Ascending aorta (tissue), 2 donors: ENCODE results near the gene HSD17B2. TPM values are rescaled to one million over a fixed set of nuclear protein-coding genes. Genes with fewer than 3 reads are reported as not detected.

ENCODE experiments used
- DNase-seq, 2 donors: peaks; one replicate each; pipeline ENCODE4 v3.0.0-alpha.2; 2019; ENCODE audit warnings: low spot score in 2 of 2
- H3K27ac ChIP-seq, 2 donors: fragments of 200-600 bp; sonication (generic); one replicate each; pipeline ENCODE4 v1.5.1; 2016 to 2017; ENCODE audit warnings: mild to moderate bottlenecking in 1 of 2
- H3K27me3 ChIP-seq: fragments of 200-600 bp; sonication (generic); one replicate; pipeline ENCODE4 v1.5.1; 2017
- H3K36me3 ChIP-seq, 2 donors: fragments of 200-600 bp; sonication (generic); one replicate each; pipeline ENCODE4 v1.5.1; 2016
- H3K4me1 ChIP-seq, 2 donors: fragments of 200-600 bp; sonication (generic); one replicate each; pipeline ENCODE4 v1.5.1; 2016 to 2017; ENCODE audit warnings: mild to moderate bottlenecking in 1 of 2
- H3K4me3 ChIP-seq, 2 donors: fragments of 200-600 bp; sonication (generic); one replicate each; pipeline ENCODE4 v1.5.1; 2016 to 2017; ENCODE audit warnings: mild to moderate bottlenecking in 1 of 2
- H3K9me3 ChIP-seq, 2 donors: fragments of 200-600 bp; sonication (generic); one replicate each; pipeline ENCODE4 v1.5.1; 2016
- intact Hi-C: fragments of 100-400 bp; cut with DNase I; formaldehyde crosslinking; loops from one replicate; pipeline ENCODE4 v1.15.1; 2023
- total RNA-seq: library from RNA; depleted of rRNA; stranded (reverse); fragments of >200 nt; gene quantifications from one replicate; pipeline ENCODE4 v1.1.0, GENCODE V29; 2016
- TF ChIP-seq, protein P1 (sequence below), 3 experiments: fragments of 200-600 bp in 2 of 3; fragments of 450-650 bp in 1 of 3; sonication (generic) in 2 of 3; IDR thresholded peaks; one replicate each; pipeline ENCODE4 v1.5.1; 2016 to 2019; ENCODE audit warnings: antibody characterized with exemption in 3 of 3, mild to moderate bottlenecking in 1 of 3, moderate library complexity in 1 of 3

Gene HSD17B2
- total RNA-seq, 1 donor from 2014 or later, result not detected

- H3K4me3 ChIP-seq, result no peak overlapping the region
- H3K9me3 ChIP-seq, result no peaks in the 10 kb centered on the region
- no peak for DNase-seq
- H3K36me3 ChIP-seq, result peaks cover 0 to 22% of the 10 kb centered on the region in 2 donors
- intact Hi-C loops, result no loop called here
- TF ChIP-seq, protein P1, sequence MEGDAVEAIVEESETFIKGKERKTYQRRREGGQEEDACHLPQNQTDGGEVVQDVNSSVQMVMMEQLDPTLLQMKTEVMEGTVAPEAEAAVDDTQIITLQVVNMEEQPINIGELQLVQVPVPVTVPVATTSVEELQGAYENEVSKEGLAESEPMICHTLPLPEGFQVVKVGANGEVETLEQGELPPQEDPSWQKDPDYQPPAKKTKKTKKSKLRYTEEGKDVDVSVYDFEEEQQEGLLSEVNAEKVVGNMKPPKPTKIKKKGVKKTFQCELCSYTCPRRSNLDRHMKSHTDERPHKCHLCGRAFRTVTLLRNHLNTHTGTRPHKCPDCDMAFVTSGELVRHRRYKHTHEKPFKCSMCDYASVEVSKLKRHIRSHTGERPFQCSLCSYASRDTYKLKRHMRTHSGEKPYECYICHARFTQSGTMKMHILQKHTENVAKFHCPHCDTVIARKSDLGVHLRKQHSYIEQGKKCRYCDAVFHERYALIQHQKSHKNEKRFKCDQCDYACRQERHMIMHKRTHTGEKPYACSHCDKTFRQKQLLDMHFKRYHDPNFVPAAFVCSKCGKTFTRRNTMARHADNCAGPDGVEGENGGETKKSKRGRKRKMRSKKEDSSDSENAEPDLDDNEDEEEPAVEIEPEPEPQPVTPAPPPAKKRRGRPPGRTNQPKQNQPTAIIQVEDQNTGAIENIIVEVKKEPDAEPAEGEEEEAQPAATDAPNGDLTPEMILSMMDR (IDR thresholded peaks at IDR 0.05), result no peak
- H3K27me3 ChIP-seq, result no peaks in the 10 kb centered on the region
- no peak overlapping the region for H3K27ac ChIP-seq
- no peaks in the 10 kb centered on the region for H3K4me1 ChIP-seq
These were observed 111.5 kb downstream of the HSD17B2 start for GRCh38 chr16:82146556-82146955.

DNA sequence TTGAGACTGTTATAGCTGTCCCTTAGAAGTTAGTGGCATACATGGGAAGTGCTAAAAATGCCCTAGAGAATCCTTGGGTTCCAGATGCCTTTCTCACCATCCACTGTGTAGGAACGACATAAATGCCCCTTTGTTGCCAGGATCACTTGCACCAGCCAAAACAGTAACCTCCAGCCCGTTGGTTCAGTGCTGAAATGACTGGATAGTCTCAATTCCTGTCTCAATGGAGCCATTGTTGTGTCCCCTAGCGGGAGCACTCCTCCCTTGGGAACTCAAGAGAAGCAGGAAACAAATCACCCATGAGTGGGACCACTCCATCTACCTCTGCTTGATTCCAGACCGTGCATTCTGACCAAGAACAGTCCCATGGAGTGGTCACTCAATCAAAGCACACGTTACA, 111.9 kb downstream of the HSD17B2 start:
- no peak overlapping the region for H3K4me3 ChIP-seq
- no peaks in the 10 kb centered on the region for H3K4me1 ChIP-seq
- TF ChIP-seq, protein P1 (IDR thresholded peaks at IDR 0.05), result no peak
- no peak for DNase-seq
- H3K9me3 ChIP-seq, result no peaks in the 10 kb centered on the region
- intact Hi-C loops, result no loop called here
- H3K27me3 ChIP-seq, result no peaks in the 10 kb centered on the region
- peaks cover 0 to 22% of the 10 kb centered on the region in 2 donors for H3K36me3 ChIP-seq
- H3K27ac ChIP-seq, result no peak overlapping the region

DNA sequence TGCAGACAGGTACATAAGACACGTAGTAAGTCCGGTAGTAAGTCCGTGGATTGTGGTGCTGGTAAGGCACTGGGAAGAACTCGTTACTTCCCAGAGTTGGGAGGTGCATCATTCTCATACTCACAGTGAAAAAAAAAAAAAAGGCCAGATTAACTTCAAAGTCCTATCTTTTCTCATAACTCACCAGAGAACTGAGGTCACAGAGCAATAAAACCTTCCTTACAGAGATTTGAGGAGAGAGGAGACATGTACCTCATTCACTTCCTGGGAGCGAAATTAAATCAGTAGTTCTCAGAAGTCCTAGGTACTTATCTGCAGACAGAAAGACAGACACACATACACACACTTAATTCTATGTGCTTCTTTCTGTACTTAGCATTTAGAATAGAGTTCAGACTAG, 112.5 kb downstream of the HSD17B2 start:
- Histone ChIP-seq H3K36me3 (peaks cover 0 to 22% of the 10 kb centered on the region in 2 donors), H3K27ac (no peak overlapping the region)

More for the DNA sequence above, 112.5 kb downstream of the HSD17B2 start:
- DNase-seq, result no peak
- TF ChIP-seq, protein P1 (IDR thresholded peaks at IDR 0.05), result no peak
- intact Hi-C loops, result no loop called here
- Histone ChIP-seq H3K27me3 (no peaks in the 10 kb centered on the region), H3K4me3 (no peak overlapping the region), H3K9me3 (no peaks in the 10 kb centered on the region), H3K4me1 (no peaks in the 10 kb centered on the region)

Other genes starting within 250 kb of the HSD17B2 start
- gene SDR42E1, start 23.8 kb upstream of the HSD17B2 start, total RNA-seq, result 0.11 TPM
- gene MPHOSPH6, start 135.0 kb downstream of the HSD17B2 start, total RNA-seq, result 86.5 TPM